ENCODE results near the gene CCDC150. TPM values are rescaled to one million over a fixed set of nuclear protein-coding genes. Genes with fewer than 3 reads are reported as not detected.
"Not testable (repeated sequence)": the region's sequence is repeated elsewhere in the genome, so short reads cannot be mapped to it uniquely, and the experiment has no call there.

The CCDC150 gene
- total and polyA plus RNA-seq, 2 of the 8 experiments (the other 6 are each of a cell fraction or from before 2014, with no cell fraction given): 8.3 to 31.9 TPM

GRCh38 chr2:196729418-196729817 is 89.9 kb downstream of the CCDC150 start (continued):
- no peak for TF ChIP-seq TAF7 (optimal IDR thresholded peaks at IDR 0.05; ENCODE audit: borderline replicate concordance, low read depth, low read length)
- no peak for TF ChIP-seq FOSL1 (IDR thresholded peaks at IDR 0.05; ENCODE audit: insufficient read depth, low read depth, low read length)
- TF ChIP-seq CTCF (IDR thresholded peaks at IDR 0.05; ENCODE audit: control extremely low read depth in 1 of 3, insufficient read depth in 1 of 3, low read depth in 1 of 3, low read length in 3 of 3): no peak
- TF ChIP-seq CREB1 (IDR thresholded peaks at IDR 0.05): no peak

- H3K23me2 ChIP-seq (ENCODE audit: low read depth, low read length); FAIRE-seq; H3K27ac ChIP-seq (ENCODE audit: low read depth, low read length); H4K8ac ChIP-seq (ENCODE audit: extremely low read depth, insufficient read depth, low read length); H2BK20ac ChIP-seq (ENCODE audit: low read length); H3K4me3 ChIP-seq (ENCODE audit: extremely low read depth in 1 of 4, insufficient read depth in 2 of 4, low read depth in 3 of 4, low read length in 4 of 4); H2BK15ac ChIP-seq (ENCODE audit: low read length); H4K20me1 ChIP-seq (replicated peaks in 1 of 2; ENCODE audit: control insufficient read depth in 1 of 2, insufficient read depth in 2 of 2, low read length in 2 of 2); POLR2A ChIA-PET (ENCODE audit: partially characterized antibody); H2AK5ac ChIP-seq (ENCODE audit: low read depth, low read length); H3K9ac ChIP-seq (replicated peaks in 1 of 4; ENCODE audit: extremely low read depth in 1 of 4, low read depth in 3 of 4, low read length in 3 of 4); H3K14ac ChIP-seq (ENCODE audit: insufficient read length); H3K4ac ChIP-seq (replicated peaks; ENCODE audit: insufficient read length, low read depth, low read length); H2BK120ac ChIP-seq (replicated peaks; ENCODE audit: low read depth, low read length); H3K79me2 ChIP-seq (ENCODE audit: control insufficient read depth in 1 of 2, insufficient read depth in 2 of 2, low read length in 2 of 2); H3K18ac ChIP-seq (ENCODE audit: extremely low read depth, low read length); H2BK5ac ChIP-seq (ENCODE audit: low read depth, low read length); H2BK12ac ChIP-seq (ENCODE audit: low read depth, low read length); DNase-seq (ENCODE audit: low read depth in 1 of 2, low spot score in 2 of 2); H4K91ac ChIP-seq (replicated peaks; ENCODE audit: insufficient read length, low read length); H3K9me3 ChIP-seq (ENCODE audit: insufficient read depth in 2 of 2, low read depth in 1 of 2, low read length in 1 of 2); H3K4me1 ChIP-seq (replicated peaks in 1 of 4; ENCODE audit: control insufficient read depth in 3 of 4, insufficient read depth in 4 of 4, low read length in 3 of 4); H2AFZ ChIP-seq (ENCODE audit: low read length); H3K79me1 ChIP-seq (ENCODE audit: low read depth, low read length); H3K4me2 ChIP-seq (ENCODE audit: insufficient read depth in 1 of 2, low read depth in 2 of 2, low read length in 2 of 2); H3K27me3 ChIP-seq (replicated peaks in 1 of 4; ENCODE audit: control insufficient read depth in 3 of 4, extremely low read depth in 1 of 4, insufficient read depth in 3 of 4, low read length in 3 of 4); H4K5ac ChIP-seq (ENCODE audit: insufficient read length, low read depth, low read length); H3K56ac ChIP-seq (replicated peaks; ENCODE audit: insufficient read length, low read depth, low read length); H3K23ac ChIP-seq (ENCODE audit: insufficient read length): not testable (repeated sequence)
- CTCF ChIA-PET (ENCODE audit: partially characterized antibody): interaction anchor here (1.3 to 1.5 kb wide), 4 partner anchors 11 to 338 kb away, joined by 3 to 8 read pairs (median 3); no protein-coding TSS in a partner anchor
- peaks cover 3 to 22% (median 10%) of the 10 kb centered on the region in 4 experiments; a peak in 5 of 8 replicates for H3K36me3 ChIP-seq (ENCODE audit: control insufficient read depth in 2 of 4, insufficient read depth in 4 of 4, low read length in 3 of 4)
Measured at GRCh38 chr2:196736646-196737045, 97.1 kb downstream of the CCDC150 start.
